ENCODE data around the gene KTN1. TPM values are rescaled to one million over a fixed set of nuclear protein-coding genes. Genes with fewer than 3 reads are reported as not detected.

The KTN1 gene
- total RNA-seq, 1 donor from 2014 or later, result 155 TPM

- DNase-seq (ENCODE audit: low spot score, unreplicated experiment), result no peak
- no peaks in the 10 kb centered on the region for H3K27me3 Mint-ChIP-seq
- H3K4me3 Mint-ChIP-seq (ENCODE audit: low read depth), result no peak overlapping the region
- no peaks in the 10 kb centered on the region for H3K9me3 Mint-ChIP-seq (ENCODE audit: low read depth)
- peaks cover 10% of the 10 kb centered on the region for H3K4me1 Mint-ChIP-seq (ENCODE audit: low read depth)
- H3K27ac Mint-ChIP-seq, result no peak overlapping the region
- no peaks in the 10 kb centered on the region for H3K36me3 Mint-ChIP-seq (ENCODE audit: insufficient read depth)
- TF ChIP-seq CTCF (IDR thresholded peaks at IDR 0.05; ENCODE audit: unreplicated experiment), result no peak
These were observed 2.8 kb upstream of the KTN1 start for GRCh38 chr14:55577229-55577628.

- Mint-ChIP-seq H3K27me3 (no peaks in the 10 kb centered on the region), H3K4me1 (ENCODE audit: low read depth) (peaks cover 12% of the 10 kb centered on the region), H3K9me3 (ENCODE audit: low read depth) (no peaks in the 10 kb centered on the region), H3K36me3 (ENCODE audit: insufficient read depth) (no peaks in the 10 kb centered on the region), H3K4me3 (ENCODE audit: low read depth) (peak overlapping the region; percentile 96), H3K27ac (peak overlapping the region; percentile 97)
- no peak for DNase-seq (ENCODE audit: low spot score, unreplicated experiment)
- no peak for TF ChIP-seq CTCF (IDR thresholded peaks at IDR 0.05; ENCODE audit: unreplicated experiment)
These were observed 1.5 kb upstream of the KTN1 start for GRCh38 chr14:55578511-55578910.

- TF ChIP-seq CTCF (IDR thresholded peaks at IDR 0.05; ENCODE audit: unreplicated experiment), result peak; percentile 27
- Mint-ChIP-seq H3K27me3 (no peaks in the 10 kb centered on the region), H3K27ac (peak overlapping the region; percentile 95), H3K9me3 (ENCODE audit: low read depth) (no peaks in the 10 kb centered on the region), H3K36me3 (ENCODE audit: insufficient read depth) (no peaks in the 10 kb centered on the region), H3K4me3 (ENCODE audit: low read depth) (peak overlapping the region; percentile 78), H3K4me1 (ENCODE audit: low read depth) (peaks cover 14% of the 10 kb centered on the region)
- peak; percentile 30 for DNase-seq (ENCODE audit: low spot score, unreplicated experiment)
These were observed 699 bp downstream of the KTN1 start for GRCh38 chr14:55580470-55581341.

- TF ChIP-seq CTCF (IDR thresholded peaks at IDR 0.05; ENCODE audit: unreplicated experiment), result no peak
- Mint-ChIP-seq H3K4me1 (ENCODE audit: low read depth) (peaks cover 18% of the 10 kb centered on the region), H3K27ac (peak overlapping the region; percentile 95), H3K9me3 (ENCODE audit: low read depth) (no peaks in the 10 kb centered on the region), H3K36me3 (ENCODE audit: insufficient read depth) (no peaks in the 10 kb centered on the region), H3K27me3 (no peaks in the 10 kb centered on the region), H3K4me3 (ENCODE audit: low read depth) (peak overlapping the region; percentile 78)
- DNase-seq (ENCODE audit: low spot score, unreplicated experiment), result no peak
These were observed 1.4 kb downstream of the KTN1 start for GRCh38 chr14:55581342-55581771.

- H3K4me1 Mint-ChIP-seq (ENCODE audit: low read depth), result peaks cover 22% of the 10 kb centered on the region
These were observed 2.7 kb downstream of the KTN1 start for GRCh38 chr14:55582746-55583145.

More at GRCh38 chr14:55582746-55583145, 2.7 kb downstream of the KTN1 start:
- Mint-ChIP-seq H3K36me3 (ENCODE audit: insufficient read depth) (no peaks in the 10 kb centered on the region), H3K9me3 (ENCODE audit: low read depth) (no peaks in the 10 kb centered on the region), H3K4me3 (ENCODE audit: low read depth) (no peak overlapping the region), H3K27ac (no peak overlapping the region), H3K27me3 (no peaks in the 10 kb centered on the region)
- TF ChIP-seq CTCF (IDR thresholded peaks at IDR 0.05; ENCODE audit: unreplicated experiment), result no peak
- no peak for DNase-seq (ENCODE audit: low spot score, unreplicated experiment)
